GM12878 (cell line): ENCODE data around the gene NGB. TPM values are rescaled to one million over a fixed set of nuclear protein-coding genes. Genes with fewer than 3 reads are reported as not detected.
A peak's percentile ranks its signal among the peaks of the same experiment; 100 is the strongest.

Experiments used
- ATAC-seq: fragments of 200-7000 bp; cut with Tn5 transposase; 3 replicates; pipeline ENCODE4 v1.9.1; 2020; ENCODE audit warnings: mild to moderate bottlenecking, moderate library complexity
- BruUV-seq: library from RNA; stranded (reverse); fragments of 400-500 nt; replicated peaks from 2 replicates; lab custom pipeline; 2021; lab: Mats Ljungman, UMichigan
- CTCF ChIA-PET: fragments of 300-600 bp; sonication (Branson Sonifier 250); formaldehyde crosslinking; extraction: SDS; loops from one replicate; lab custom pipeline; 2021; ENCODE audit warnings: inconsistent platforms; lab: Yijun Ruan, JAX
- POLR2A ChIA-PET: fragments of 350-600 bp; formaldehyde crosslinking; extraction: SDS; loops from one replicate; lab custom pipeline; 2021; ENCODE audit warnings: inconsistent platforms; lab: Charles Lee
- RAD21 ChIA-PET: fragments of 300-600 bp; sonication (Branson Sonifier 250); formaldehyde crosslinking; loops from one replicate; lab custom pipeline; 2023; ENCODE audit warnings: antibody characterized with exemption; ENCODE audit not compliant: unreplicated experiment; lab: Charles Lee
- SMC1A ChIA-PET: fragments of 300-600 bp; sonication (Branson Sonifier 250); formaldehyde crosslinking; loops from one replicate; lab custom pipeline; 2023; ENCODE audit not compliant: unreplicated experiment, uncharacterized antibody; lab: Charles Lee
- DNase-seq: peaks from one replicate; pipeline ENCODE4 v3.0.0-alpha.2; 2011; ENCODE audit warnings: low read depth, low spot score
- FAIRE-seq: peaks from 3 replicates; lab custom pipeline; 2011; peaks lifted over from hg19 to GRCh38; lab: Jason Lieb, UNC
- H2AFZ ChIP-seq: 2 replicates; pipeline ENCODE4 v1.6.0; 2011; ENCODE audit warnings: low read depth, low read length, control low read depth; ENCODE audit not compliant: control insufficient read depth
- H3K27ac ChIP-seq: 2 replicates; pipeline ENCODE4 v1.5.1; 2011; ENCODE audit warnings: control low read depth; ENCODE audit not compliant: control insufficient read depth, insufficient read depth
- H3K27me3 ChIP-seq, 2 experiments: replicated peaks in 1 of 2; 2 replicates each; pipeline versions ENCODE4 v1.6.0 to v1.6.1; 2011; ENCODE audit warnings: low read length in 1 of 2; ENCODE audit not compliant: control insufficient read depth in 2 of 2, insufficient read depth in 2 of 2
- H3K36me3 ChIP-seq, 2 experiments: 2 replicates each; pipeline ENCODE4 v1.5.1; 2011; ENCODE audit warnings: low read length in 1 of 2; ENCODE audit not compliant: control insufficient read depth in 2 of 2, insufficient read depth in 2 of 2
- H3K4me1 ChIP-seq: 2 replicates; pipeline ENCODE4 v1.6.1; 2011; ENCODE audit warnings: mild to moderate bottlenecking, low read length, moderate library complexity, mixed read lengths; ENCODE audit not compliant: control insufficient read depth, insufficient read depth
- H3K4me2 ChIP-seq: 2 replicates; pipeline ENCODE4 v1.6.0; 2011; ENCODE audit warnings: control low read depth; ENCODE audit not compliant: control insufficient read depth, insufficient read depth
- H3K4me3 ChIP-seq: fragments of 200-600 bp; sonication (generic); 2 replicates; pipeline ENCODE4 v1.5.1; 2016
- H3K79me2 ChIP-seq: 2 replicates; pipeline ENCODE4 v1.6.0; 2011; ENCODE audit warnings: low read length; ENCODE audit not compliant: control insufficient read depth, insufficient read depth
- H3K9ac ChIP-seq: 2 replicates; pipeline ENCODE4 v1.8.0; 2011; ENCODE audit warnings: low read length, control low read depth, mixed read lengths; ENCODE audit not compliant: control insufficient read depth, insufficient read depth
- H3K9me3 ChIP-seq: replicated peaks from 3 replicates; pipeline ENCODE4 v1.5.1; 2011; ENCODE audit warnings: mild to moderate bottlenecking, low read length; ENCODE audit not compliant: control insufficient read depth, insufficient read depth
- H4K20me1 ChIP-seq: 2 replicates; pipeline ENCODE4 v1.6.0; 2011; ENCODE audit not compliant: control insufficient read depth, insufficient read depth
- ATF7 ChIP-seq: fragments of 450-650 bp; IDR thresholded peaks from 2 replicates; pipeline ENCODE4 v1.6.1; 2016; ENCODE audit warnings: low read depth, mild to moderate bottlenecking
- E2F8 ChIP-seq: fragments of 450-650 bp; IDR thresholded peaks from 2 replicates; pipeline ENCODE4 v1.6.1; 2018; ENCODE audit warnings: mild to moderate bottlenecking, low read depth, moderate library complexity; ENCODE audit not compliant: partially characterized antibody
- EZH2 ChIP-seq: IDR thresholded peaks from 2 replicates; pipeline ENCODE4 v1.6.1; 2012; ENCODE audit warnings: low read depth, mild to moderate bottlenecking, control low read depth, inconsistent platforms, low read length, borderline replicate concordance; ENCODE audit not compliant: control insufficient read depth
- HDAC2 ChIP-seq: fragments of 200-600 bp; sonication (generic); IDR thresholded peaks from 2 replicates; pipeline ENCODE4 v1.6.1; 2017
- KLF5 ChIP-seq: fragments of 450-650 bp; IDR thresholded peaks from 2 replicates; pipeline ENCODE4 v1.6.1; 2014; ENCODE audit warnings: mild to moderate bottlenecking; ENCODE audit not compliant: partially characterized antibody
- SMC3 ChIP-seq: IDR thresholded peaks from 2 replicates; pipeline ENCODE4 v1.6.1; 2011; ENCODE audit warnings: low read length, improper control_type of control experiment, borderline replicate concordance
- TCF7 ChIP-seq: IDR thresholded peaks from 2 replicates; pipeline ENCODE4 v1.6.1; 2014; ENCODE audit warnings: antibody characterized with exemption, borderline replicate concordance
- YBX1 ChIP-seq: fragments of 450-650 bp; IDR thresholded peaks from 2 replicates; pipeline ENCODE4 v1.6.1; 2016; ENCODE audit warnings: antibody characterized with exemption
- ZBTB4 ChIP-seq: fragments of 450-650 bp; formaldehyde crosslinking; IDR thresholded peaks from 2 replicates; pipeline ENCODE4 v1.4.0; 2022; ENCODE audit warnings: mild to moderate bottlenecking, moderate library complexity
- ZNF622 ChIP-seq: fragments of 450-650 bp; IDR thresholded peaks from 2 replicates; pipeline ENCODE4 v1.6.1; 2017; ENCODE audit warnings: mild to moderate bottlenecking, inconsistent platforms
- ZNF687 ChIP-seq: fragments of 450-650 bp; IDR thresholded peaks from 2 replicates; pipeline ENCODE4 v1.6.1; 2017; ENCODE audit warnings: mild to moderate bottlenecking, moderate library complexity
- WGBS: methylation state at CpG from one replicate; pipeline ENCODE4 v1.1.6; 2016; ENCODE audit warnings: low lambda C conversion rate; ENCODE audit not compliant: insufficient replicate concordance, insufficient coverage; ENCODE audit errors: missing lambda C conversion rate; 5-methylcytosine and 5-hydroxymethylcytosine counted together
- in situ Hi-C: fragments of 300-500 bp; cut with MboI; formaldehyde crosslinking; loops from 9 replicates; pipeline ENCODE4 v1.14.3; 2018; ENCODE audit warnings: mixed read lengths
- intact Hi-C: fragments of 100-400 bp; cut with micrococcal nuclease; formaldehyde crosslinking; loops from one replicate; pipeline ENCODE4 v1.14.2; 2022; ENCODE audit not compliant: unreplicated experiment
- polyA plus RNA-seq, 11 experiments: library from polyadenylated mRNA; depleted of rRNA in 4 of 11; unstranded in 6 of 11; stranded (reverse) in 5 of 11; fragments of >200 nt; fragmentation: Nextera tagmentation in 4 of 11; fragmentation: Illumina TruSeq in 1 of 11; extraction: Ambion mirVana in 4 of 11; extraction: Trizol in 1 of 11; gene quantifications; 1 replicate in 1 of 11; 2 replicates in 10 of 11; pipeline versions ENCODE4 v1.2.1 to v1.2.3, GENCODE V29; 2011 to 2016; ENCODE audit warnings: inconsistent platforms in 2 of 11, missing spikeins in 2 of 11, low read depth in 1 of 11
- total RNA-seq, 4 experiments: library from RNA; depleted of rRNA in 3 of 4; stranded (reverse); fragments of >200 nt in 3 of 4; fragmentation: Illumina TruSeq in 1 of 4; extraction: Trizol in 1 of 4; gene quantifications; 2 replicates each; pipeline versions ENCODE4 v1.2.1 to v1.2.3, GENCODE V29; 2013 to 2021

NGB gene
- total and polyA plus RNA-seq, 10 of the 15 experiments (the other 5 are each of a cell fraction or from before 2014, with no cell fraction given) = 0.19 TPM; not detected in 9

GRCh38 chr14:77268989-77269600 is 1.9 kb downstream of the NGB start:
- Histone ChIP-seq H3K79me2 (no peaks in the 10 kb centered on the region), H3K9me3 (no peaks in the 10 kb centered on the region), H3K9ac (no peak overlapping the region), H3K4me2 (no peak overlapping the region), H4K20me1 (no peaks in the 10 kb centered on the region), H3K4me3 (no peak overlapping the region), H3K27me3 (peaks cover 0 to 6% of the 10 kb centered on the region in 2 experiments; a peak in 3 of 4 replicates), H3K36me3 (no peaks in the 10 kb centered on the region), H2AFZ (no peak overlapping the region), H3K27ac (no peak overlapping the region), H3K4me1 (no peaks in the 10 kb centered on the region)
- in situ Hi-C loops = no loop called here
- CTCF ChIA-PET = interaction anchor here (0.8 kb wide), 1 partner anchor 174 kb away, joined by 3 read pairs; no protein-coding TSS in a partner anchor
- no peak for FAIRE-seq
- TF ChIP-seq ZNF622 = no peak
- TF ChIP-seq ZNF687 = no peak
- no peak for TF ChIP-seq TCF7
- TF ChIP-seq KLF5 = no peak
- no peak for TF ChIP-seq E2F8
- no peak for TF ChIP-seq ZBTB4 (CRISPR knock-in tag)
- TF ChIP-seq SMC3 = no peak
- no peak for TF ChIP-seq EZH2
- TF ChIP-seq ATF7 = no peak
- no peak for TF ChIP-seq HDAC2
- TF ChIP-seq YBX1 = no peak
- no TSS peak for BruUV-seq
- ATAC-seq = peak; percentile 38; the same call in 2 of the 3 replicates
- WGBS = 31% methylated on average over 8 of the region's 8 CpGs
- DNase-seq = no peak
- intact Hi-C loops = no loop called here
- RAD21 ChIA-PET = no interaction called here
- SMC1A ChIA-PET = no interaction called here
- POLR2A ChIA-PET = no interaction called here
